ENCODE data around the gene CRYGN.

CRYGN gene

DNA sequence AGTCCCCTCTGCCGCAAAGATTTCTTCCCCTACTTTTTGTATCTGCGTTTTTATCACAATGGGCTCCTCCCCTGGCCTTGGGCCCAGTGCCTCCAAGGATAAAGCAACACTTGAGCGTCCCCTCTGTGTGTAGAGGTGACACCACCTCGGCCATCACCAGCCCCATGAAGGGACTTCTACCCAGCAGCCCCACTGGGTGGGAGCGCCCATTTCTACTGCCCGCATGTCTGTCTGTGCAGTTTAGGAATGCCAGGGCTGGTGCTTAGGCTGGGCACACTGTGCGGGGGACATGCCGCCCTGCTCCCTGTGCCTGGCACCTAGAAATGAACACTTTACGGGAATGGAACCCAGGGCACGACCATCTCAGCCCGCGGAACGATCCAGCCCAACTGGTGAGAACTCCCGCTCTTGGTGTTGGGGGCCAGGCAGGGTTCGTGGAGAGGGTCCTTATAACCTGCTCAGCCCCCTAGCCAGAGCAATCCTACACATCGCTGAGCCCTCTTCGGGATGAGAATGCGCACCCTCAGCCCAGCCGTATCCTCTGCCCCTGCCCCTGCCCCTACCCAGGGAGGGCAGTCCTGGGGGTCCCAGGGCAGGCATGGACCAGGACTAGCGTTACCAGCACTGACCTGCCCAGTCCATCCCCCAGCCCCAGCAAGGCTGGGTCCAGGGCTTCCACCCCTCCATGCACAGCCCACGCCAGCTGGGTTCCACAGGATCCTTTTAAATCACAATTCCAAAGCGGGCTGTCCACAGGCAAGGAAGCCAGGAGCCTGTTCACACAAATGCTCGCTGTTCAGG is 12.8 kb downstream of the CRYGN start:
- no peak overlapping the region for H3K4me3 ChIP-seq (ENCODE audit: control insufficient read depth, low read depth, low read length)
- no peak for DNase-seq (ENCODE audit: low read depth)
- TF ChIP-seq, protein P1, sequence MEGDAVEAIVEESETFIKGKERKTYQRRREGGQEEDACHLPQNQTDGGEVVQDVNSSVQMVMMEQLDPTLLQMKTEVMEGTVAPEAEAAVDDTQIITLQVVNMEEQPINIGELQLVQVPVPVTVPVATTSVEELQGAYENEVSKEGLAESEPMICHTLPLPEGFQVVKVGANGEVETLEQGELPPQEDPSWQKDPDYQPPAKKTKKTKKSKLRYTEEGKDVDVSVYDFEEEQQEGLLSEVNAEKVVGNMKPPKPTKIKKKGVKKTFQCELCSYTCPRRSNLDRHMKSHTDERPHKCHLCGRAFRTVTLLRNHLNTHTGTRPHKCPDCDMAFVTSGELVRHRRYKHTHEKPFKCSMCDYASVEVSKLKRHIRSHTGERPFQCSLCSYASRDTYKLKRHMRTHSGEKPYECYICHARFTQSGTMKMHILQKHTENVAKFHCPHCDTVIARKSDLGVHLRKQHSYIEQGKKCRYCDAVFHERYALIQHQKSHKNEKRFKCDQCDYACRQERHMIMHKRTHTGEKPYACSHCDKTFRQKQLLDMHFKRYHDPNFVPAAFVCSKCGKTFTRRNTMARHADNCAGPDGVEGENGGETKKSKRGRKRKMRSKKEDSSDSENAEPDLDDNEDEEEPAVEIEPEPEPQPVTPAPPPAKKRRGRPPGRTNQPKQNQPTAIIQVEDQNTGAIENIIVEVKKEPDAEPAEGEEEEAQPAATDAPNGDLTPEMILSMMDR (conservative IDR thresholded peaks at IDR 0.05; ENCODE audit: control insufficient read depth, insufficient read depth, low read depth, low read length) = no peak

DNA sequence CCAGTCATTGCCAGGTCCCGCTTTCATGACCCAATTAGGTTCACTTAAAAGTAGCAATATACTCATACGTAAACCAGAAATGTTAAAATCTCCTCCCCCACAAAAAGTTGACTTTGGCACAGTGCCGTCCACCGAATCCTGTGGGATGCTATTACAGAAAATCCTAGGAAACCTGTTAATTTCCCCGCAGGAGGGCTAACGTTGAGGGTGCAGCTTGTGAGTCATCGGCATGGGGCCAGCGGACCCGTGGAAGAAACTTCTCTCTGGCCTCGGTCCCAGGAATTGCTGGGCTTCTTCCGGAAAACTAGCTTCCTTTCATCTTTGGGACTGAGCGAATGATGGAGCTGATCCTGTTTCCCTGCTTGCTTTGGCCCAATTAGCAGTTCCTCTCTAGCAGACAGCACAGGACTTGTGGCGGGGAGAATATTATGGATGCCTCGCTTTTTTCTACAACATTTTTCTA is 13.5 kb downstream of the CRYGN start:
- TF ChIP-seq, protein P1 (conservative IDR thresholded peaks at IDR 0.05; ENCODE audit: control insufficient read depth, insufficient read depth, low read depth, low read length) = no peak
- H3K4me3 ChIP-seq (ENCODE audit: control insufficient read depth, low read depth, low read length) = no peak overlapping the region
- peak; percentile 98 for DNase-seq (ENCODE audit: low read depth)

DNA sequence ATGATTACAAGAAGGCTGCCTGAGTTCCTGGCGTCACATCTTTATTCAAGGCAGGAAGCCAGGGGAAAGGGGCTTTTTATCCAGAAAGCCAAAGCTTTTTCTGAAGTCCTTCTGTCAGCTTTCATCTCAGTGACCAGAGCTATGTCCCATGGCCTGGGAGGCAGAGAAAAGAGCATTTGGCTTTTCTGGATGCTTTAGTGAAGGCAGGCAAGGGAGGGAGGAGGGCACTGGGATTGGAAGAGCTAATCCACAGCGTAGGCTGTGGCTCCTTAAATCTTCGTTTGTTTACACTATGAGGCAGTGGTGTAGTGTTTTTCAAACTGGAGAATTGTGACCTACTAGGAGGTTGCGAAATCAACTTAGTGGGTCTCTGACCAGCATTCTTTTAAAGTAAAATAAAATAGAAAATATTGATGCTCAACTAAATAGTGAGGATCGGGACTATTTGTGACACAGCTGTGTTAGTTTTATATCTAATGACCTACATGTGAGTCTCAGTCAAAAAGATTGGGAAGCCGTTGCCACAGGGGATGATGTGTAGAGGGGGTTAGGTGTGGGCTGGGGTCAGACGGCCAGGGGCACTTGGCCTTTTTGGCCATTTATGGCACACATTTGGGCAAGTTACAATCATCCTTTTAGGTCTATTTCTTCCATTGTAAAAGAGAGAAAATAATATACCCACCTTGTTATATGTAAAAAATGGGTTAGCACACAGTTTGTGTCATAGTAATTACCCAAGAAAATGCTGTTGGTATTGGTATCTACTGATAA is 14.1 kb downstream of the CRYGN start:
- TF ChIP-seq, protein P1 (conservative IDR thresholded peaks at IDR 0.05; ENCODE audit: control insufficient read depth, insufficient read depth, low read depth, low read length) = no peak
- H3K4me3 ChIP-seq (ENCODE audit: control insufficient read depth, low read depth, low read length) = no peak overlapping the region
- DNase-seq (ENCODE audit: low read depth) = peak; percentile 93

DNA sequence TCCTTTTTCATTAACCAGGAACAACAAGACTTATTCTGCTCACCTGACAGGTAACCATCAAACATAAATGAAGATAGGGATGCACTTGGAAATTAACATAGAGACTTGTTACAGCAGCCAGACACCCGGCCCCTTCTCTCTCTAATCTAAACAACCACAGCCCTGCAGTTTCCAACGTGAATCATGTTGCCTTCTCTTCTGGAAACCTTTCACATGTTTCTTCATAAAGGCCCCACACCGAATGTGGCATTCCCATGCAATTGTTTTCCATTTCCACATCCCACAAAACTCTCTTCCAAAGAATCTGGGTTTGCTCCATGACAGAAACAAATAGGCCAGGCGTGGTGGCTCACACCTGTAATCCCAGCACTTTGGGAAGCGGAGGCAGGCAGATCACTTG is 15.1 kb downstream of the CRYGN start:
- H3K4me3 ChIP-seq (ENCODE audit: control insufficient read depth, low read depth, low read length) = no peak overlapping the region
- TF ChIP-seq, protein P1 (conservative IDR thresholded peaks at IDR 0.05; ENCODE audit: control insufficient read depth, insufficient read depth, low read depth, low read length) = no peak
- peak; percentile 28 for DNase-seq (ENCODE audit: low read depth)

DNA sequence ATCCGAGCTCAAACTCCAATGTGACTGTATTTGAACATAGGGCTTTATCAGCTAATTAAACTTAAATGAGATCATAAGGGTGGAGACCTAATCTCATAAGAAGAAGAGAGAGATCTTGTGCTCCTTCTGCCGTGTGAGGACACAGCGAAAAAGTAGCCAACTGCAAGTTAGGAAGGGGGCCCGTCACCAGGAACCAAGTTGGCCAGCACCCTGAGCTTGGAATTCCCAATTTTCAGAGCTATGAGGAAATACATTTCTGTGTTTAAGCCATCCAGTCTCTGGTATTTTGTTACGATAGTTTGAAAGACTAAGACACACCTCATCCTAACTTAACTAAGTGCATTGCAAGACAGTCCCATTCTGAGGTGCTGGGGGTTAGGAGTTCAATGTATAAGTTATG is 16.0 kb downstream of the CRYGN start:
- TF ChIP-seq, protein P1 (conservative IDR thresholded peaks at IDR 0.05; ENCODE audit: control insufficient read depth, insufficient read depth, low read depth, low read length) = no peak
- no peak for DNase-seq (ENCODE audit: low read depth)
- H3K4me3 ChIP-seq (ENCODE audit: control insufficient read depth, low read depth, low read length) = no peak overlapping the region

DNA sequence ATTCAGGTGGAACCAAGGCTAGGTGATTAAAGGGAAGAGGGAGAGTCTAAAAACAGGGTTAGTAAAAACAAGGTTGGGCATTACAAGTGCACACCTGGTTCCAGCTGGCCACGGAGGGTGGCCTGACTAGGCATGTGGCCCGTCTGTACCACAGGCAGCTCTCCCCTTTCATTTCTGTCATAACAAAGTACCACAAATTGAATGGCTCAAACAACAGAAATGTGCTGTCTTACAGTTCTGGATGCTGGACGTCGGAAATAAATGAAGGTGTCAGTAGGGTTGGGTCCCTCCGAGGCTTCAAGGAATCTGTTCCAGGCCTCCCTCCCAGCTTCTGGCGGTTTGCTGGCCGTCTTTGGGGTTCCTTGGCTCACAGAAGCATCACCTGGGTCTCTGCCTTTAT is 16.7 kb downstream of the CRYGN start:
- TF ChIP-seq, protein P1 (conservative IDR thresholded peaks at IDR 0.05; ENCODE audit: control insufficient read depth, insufficient read depth, low read depth, low read length) = no peak
- H3K4me3 ChIP-seq (ENCODE audit: control insufficient read depth, low read depth, low read length) = no peak overlapping the region
- DNase-seq (ENCODE audit: low read depth) = no peak
